ENCODE measurements around the gene LAMA2.

The LAMA2 gene

DNA sequence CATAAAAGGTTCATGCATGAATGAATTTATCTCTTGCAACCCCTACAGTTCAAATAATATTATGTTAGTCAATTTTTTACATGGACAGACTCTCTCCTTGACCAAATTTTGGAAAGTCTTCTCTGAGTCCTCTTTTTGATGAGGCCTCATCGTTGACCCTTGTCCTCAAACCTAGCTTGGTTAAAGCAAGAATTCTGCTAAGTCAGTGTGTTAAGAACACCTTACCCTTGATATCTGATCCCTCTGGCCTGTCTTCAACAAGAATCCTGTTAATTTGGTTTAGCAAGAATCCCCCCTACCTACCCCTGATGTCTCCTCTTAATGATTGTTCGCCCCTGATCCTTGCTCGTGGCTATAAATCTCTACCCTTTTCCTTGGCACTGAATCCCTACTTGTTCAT is 301.4 kb downstream of the LAMA2 start:
- TF ChIP-seq CTCF (IDR thresholded peaks at IDR 0.05; ENCODE audit: borderline replicate concordance, control extremely low read depth, extremely low read depth, insufficient read depth, missing control alignments), result no peak
- DNase-seq (ENCODE audit: low spot score), result no peak
- in situ Hi-C loops (cut with MboI; ENCODE audit: low sequenced_read_pairs, unreplicated experiment), result no loop called here

DNA sequence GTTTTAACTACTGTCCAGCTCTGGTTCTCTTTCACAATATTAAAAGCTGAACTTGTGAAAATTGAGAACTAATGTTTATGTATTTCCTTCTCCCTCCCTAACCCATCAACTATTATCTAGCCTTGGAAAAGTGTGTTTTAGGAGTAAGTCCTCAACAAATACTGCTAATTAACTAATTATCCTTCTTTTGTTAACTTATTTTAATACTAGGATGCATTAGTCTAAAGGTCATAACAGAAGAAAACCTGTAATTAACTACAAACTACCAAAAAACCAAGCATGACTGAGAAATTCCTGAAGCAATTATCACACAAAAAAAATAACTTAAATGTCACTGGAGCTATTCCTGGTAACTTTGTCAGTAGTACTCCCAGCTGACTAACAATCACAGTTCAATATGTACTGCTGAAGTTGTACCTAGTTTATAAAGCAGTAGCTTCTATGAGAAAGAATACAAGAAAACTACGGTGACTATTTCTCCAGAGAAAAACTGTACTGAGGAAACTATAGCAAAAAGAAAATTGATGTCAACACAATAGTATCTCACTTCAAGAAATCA is 301.9 kb downstream of the LAMA2 start:
- no peak for DNase-seq (ENCODE audit: low spot score)
- in situ Hi-C loops (cut with MboI; ENCODE audit: low sequenced_read_pairs, unreplicated experiment), result no loop called here
- TF ChIP-seq CTCF (IDR thresholded peaks at IDR 0.05; ENCODE audit: borderline replicate concordance, control extremely low read depth, extremely low read depth, insufficient read depth, missing control alignments), result no peak

- DNase-seq (ENCODE audit: low spot score), result no peak
- in situ Hi-C loops (cut with MboI; ENCODE audit: low sequenced_read_pairs, unreplicated experiment), result no loop called here
- TF ChIP-seq CTCF (IDR thresholded peaks at IDR 0.05; ENCODE audit: borderline replicate concordance, control extremely low read depth, extremely low read depth, insufficient read depth, missing control alignments), result no peak
Observed at GRCh38 chr6:129186988-129187387, 304.1 kb downstream of the LAMA2 start.

GRCh38 chr6:129188306-129188705 is 305.4 kb downstream of the LAMA2 start:
- in situ Hi-C loops (cut with MboI; ENCODE audit: low sequenced_read_pairs, unreplicated experiment), result no loop called here
- DNase-seq (ENCODE audit: low spot score), result no peak
- TF ChIP-seq CTCF (IDR thresholded peaks at IDR 0.05; ENCODE audit: borderline replicate concordance, control extremely low read depth, extremely low read depth, insufficient read depth, missing control alignments), result no peak

DNA sequence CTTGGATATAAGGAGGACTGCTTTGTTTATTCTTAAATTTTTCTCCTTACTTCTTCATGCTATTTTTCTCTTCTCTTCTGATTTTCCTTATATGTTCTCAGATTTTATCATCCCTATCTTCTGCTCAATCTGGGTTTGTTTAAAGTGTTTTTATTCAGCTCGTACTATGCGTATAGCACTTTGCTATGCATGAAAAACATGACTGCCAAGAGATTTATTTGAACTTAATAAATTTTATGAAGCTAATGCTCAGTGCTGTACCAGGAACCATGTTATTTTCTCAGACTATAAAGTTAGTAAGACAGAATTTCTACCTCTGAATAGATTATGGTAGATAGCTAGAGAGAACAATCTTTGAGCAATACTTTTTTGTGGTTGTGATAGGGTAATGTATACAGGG is 305.9 kb downstream of the LAMA2 start:
- in situ Hi-C loops (cut with MboI; ENCODE audit: low sequenced_read_pairs, unreplicated experiment), result no loop called here
- no peak for TF ChIP-seq CTCF (IDR thresholded peaks at IDR 0.05; ENCODE audit: borderline replicate concordance, control extremely low read depth, extremely low read depth, insufficient read depth, missing control alignments)
- DNase-seq (ENCODE audit: low spot score), result no peak

GRCh38 chr6:129189266-129189665 is 306.3 kb downstream of the LAMA2 start:
- in situ Hi-C loops (cut with MboI; ENCODE audit: low sequenced_read_pairs, unreplicated experiment), result no loop called here
- no peak for TF ChIP-seq CTCF (IDR thresholded peaks at IDR 0.05; ENCODE audit: borderline replicate concordance, control extremely low read depth, extremely low read depth, insufficient read depth, missing control alignments)
- no peak for DNase-seq (ENCODE audit: low spot score)

- in situ Hi-C loops (cut with MboI; ENCODE audit: low sequenced_read_pairs, unreplicated experiment), result no loop called here
- no peak for DNase-seq (ENCODE audit: low spot score)
- no peak for TF ChIP-seq CTCF (IDR thresholded peaks at IDR 0.05; ENCODE audit: borderline replicate concordance, control extremely low read depth, extremely low read depth, insufficient read depth, missing control alignments)
Observed at GRCh38 chr6:129191235-129191634, 308.3 kb downstream of the LAMA2 start.

Data from GM13976 (cell line).